HEK293 (cell line): ENCODE results near the gene JAML.

ENCODE experiments used
- CTCF ChIA-PET: fragments of 350-600 bp; formaldehyde crosslinking; extraction: SDS; loops from one replicate; lab custom pipeline; 2021; ENCODE audit warnings: antibody characterized with exemption; lab: Yijun Ruan, JAX
- POLR2A ChIA-PET: fragments of 300-600 bp; formaldehyde crosslinking; extraction: SDS; loops from one replicate; lab custom pipeline; 2020; ENCODE audit warnings: antibody characterized with exemption, inconsistent platforms; lab: Yijun Ruan, JAX
- H3K27ac ChIP-seq: fragments of 200-500 bp; sonication (Bioruptor generic); 2 replicates; pipeline ENCODE4 v1.5.1; 2014; ENCODE audit warnings: low read depth, low read length, control low read depth, inconsistent platforms; ENCODE audit errors: extremely low read depth
- H3K36me3 ChIP-seq, 2 experiments: fragments of 200-500 bp in 1 of 2; sonication (Bioruptor generic) in 1 of 2; 1 replicate in 1 of 2; 2 replicates in 1 of 2; pipeline ENCODE4 v1.5.1; 2014 to 2017; ENCODE audit warnings: inconsistent platforms in 2 of 2, low read length in 2 of 2; ENCODE audit not compliant: control insufficient read depth in 2 of 2, insufficient read depth in 1 of 2
- H3K4me1 ChIP-seq: fragments of 200-500 bp; sonication (Bioruptor generic); 2 replicates; pipeline ENCODE4 v1.5.1; 2014; ENCODE audit warnings: mild to moderate bottlenecking, low read length, inconsistent platforms; ENCODE audit not compliant: control insufficient read depth, insufficient read depth
- H3K4me3 ChIP-seq: 2 replicates; pipeline ENCODE4 v1.5.1; 2011; ENCODE audit warnings: low read depth, mild to moderate bottlenecking, control low read depth, low read length, moderate library complexity
- H3K9me3 ChIP-seq: fragments of 200-500 bp; sonication (Bioruptor generic); 2 replicates; pipeline ENCODE4 v1.5.1; 2014; ENCODE audit warnings: low read depth, low read length, inconsistent platforms; ENCODE audit not compliant: control insufficient read depth, insufficient read depth
- GFI1B ChIP-seq: fragments of 450-650 bp; formaldehyde crosslinking; IDR thresholded peaks from 2 replicates; pipeline ENCODE4 v1.5.1; 2016; ENCODE audit warnings: missing biosample characterization, missing genetic modification characterization
- GLIS1 ChIP-seq: fragments of 450-650 bp; formaldehyde crosslinking; IDR thresholded peaks from 2 replicates; pipeline ENCODE4 v1.5.1; 2016; ENCODE audit warnings: missing biosample characterization, missing genetic modification characterization
- HOXD13 ChIP-seq: sonication (generic); formaldehyde crosslinking; IDR thresholded peaks from 2 replicates; pipeline ENCODE4 v1.8.0; 2022; ENCODE audit warnings: missing genetic modification reagents, borderline replicate concordance
- KLF7 ChIP-seq: fragments of 450-650 bp; formaldehyde crosslinking; IDR thresholded peaks from 2 replicates; pipeline ENCODE4 v1.5.1; 2016; ENCODE audit warnings: missing biosample characterization, missing genetic modification characterization, borderline replicate concordance
- PRDM10 ChIP-seq: fragments of 450-650 bp; formaldehyde crosslinking; IDR thresholded peaks from 2 replicates; pipeline ENCODE4 v1.5.1; 2016; ENCODE audit warnings: missing biosample characterization, missing genetic modification characterization
- PRDM4 ChIP-seq: fragments of 450-650 bp; formaldehyde crosslinking; IDR thresholded peaks from 2 replicates; pipeline ENCODE4 v1.5.1; 2017; ENCODE audit warnings: missing biosample characterization, missing genetic modification characterization
- REPIN1 ChIP-seq: fragments of 450-650 bp; formaldehyde crosslinking; IDR thresholded peaks from 2 replicates; pipeline ENCODE4 v1.5.1; 2017; ENCODE audit warnings: missing biosample characterization, missing genetic modification characterization, low read depth
- ZBTB17 ChIP-seq: fragments of 450-650 bp; formaldehyde crosslinking; IDR thresholded peaks from 2 replicates; pipeline ENCODE4 v1.5.1; 2016; ENCODE audit warnings: missing biosample characterization, missing genetic modification characterization
- ZNF266 ChIP-seq: fragments of 450-650 bp; formaldehyde crosslinking; IDR thresholded peaks from 2 replicates; pipeline ENCODE4 v1.5.1; 2016; ENCODE audit warnings: missing biosample characterization, missing genetic modification characterization, low read depth
- ZNF311 ChIP-seq: fragments of 450-650 bp; formaldehyde crosslinking; IDR thresholded peaks from 2 replicates; pipeline ENCODE4 v1.5.1; 2017; ENCODE audit warnings: missing biosample characterization, missing genetic modification characterization, borderline replicate concordance
- ZNF324 ChIP-seq: fragments of 450-650 bp; formaldehyde crosslinking; IDR thresholded peaks from 2 replicates; pipeline ENCODE4 v1.5.1; 2016; ENCODE audit warnings: missing biosample characterization, missing genetic modification characterization
- ZNF335 ChIP-seq: fragments of 450-650 bp; formaldehyde crosslinking; conservative IDR thresholded peaks from 2 replicates; pipeline ENCODE4 v1.5.1; 2016; ENCODE audit warnings: missing biosample characterization, missing genetic modification characterization
- ZNF449 ChIP-seq: fragments of 450-650 bp; formaldehyde crosslinking; IDR thresholded peaks from 2 replicates; pipeline ENCODE4 v1.5.1; 2017; ENCODE audit warnings: missing biosample characterization, mild to moderate bottlenecking, missing genetic modification characterization, moderate library complexity
- ZNF558 ChIP-seq: fragments of 450-650 bp; formaldehyde crosslinking; IDR thresholded peaks from 2 replicates; pipeline ENCODE4 v1.5.1; 2016; ENCODE audit warnings: missing biosample characterization, missing genetic modification characterization
- ZNF585B ChIP-seq: fragments of 450-650 bp; formaldehyde crosslinking; IDR thresholded peaks from 2 replicates; pipeline ENCODE4 v1.5.1; 2016; ENCODE audit warnings: missing biosample characterization, missing genetic modification characterization
- ZNF664 ChIP-seq: fragments of 450-650 bp; formaldehyde crosslinking; IDR thresholded peaks from 2 replicates; pipeline ENCODE4 v1.5.1; 2016; ENCODE audit warnings: missing biosample characterization, missing genetic modification characterization
- TF ChIP-seq, protein P1 (sequence below): fragments of 450-650 bp; formaldehyde crosslinking; IDR thresholded peaks from 2 replicates; pipeline ENCODE4 v1.5.1; 2016; ENCODE audit warnings: missing biosample characterization, missing genetic modification characterization, borderline replicate concordance
- TF ChIP-seq, protein P2 (sequence below): fragments of 450-650 bp; formaldehyde crosslinking; IDR thresholded peaks from 2 replicates; pipeline ENCODE4 v1.5.1; 2016; ENCODE audit warnings: missing biosample characterization, missing genetic modification characterization, borderline replicate concordance

The JAML gene

GRCh38 chr11:118147502-118147901 is 77.3 kb downstream of the JAML start (continued):
- TF ChIP-seq PRDM10 (peak; percentile 70), ZNF266 (tag by site-specific recombination) (no peak), ZBTB17 (tag by site-specific recombination) (0 out of 2 replicates have a peak, but pooled peaks have one; percentile 13), ZNF558 (tag by site-specific recombination) (no peak)
- TF ChIP-seq, protein P1, sequence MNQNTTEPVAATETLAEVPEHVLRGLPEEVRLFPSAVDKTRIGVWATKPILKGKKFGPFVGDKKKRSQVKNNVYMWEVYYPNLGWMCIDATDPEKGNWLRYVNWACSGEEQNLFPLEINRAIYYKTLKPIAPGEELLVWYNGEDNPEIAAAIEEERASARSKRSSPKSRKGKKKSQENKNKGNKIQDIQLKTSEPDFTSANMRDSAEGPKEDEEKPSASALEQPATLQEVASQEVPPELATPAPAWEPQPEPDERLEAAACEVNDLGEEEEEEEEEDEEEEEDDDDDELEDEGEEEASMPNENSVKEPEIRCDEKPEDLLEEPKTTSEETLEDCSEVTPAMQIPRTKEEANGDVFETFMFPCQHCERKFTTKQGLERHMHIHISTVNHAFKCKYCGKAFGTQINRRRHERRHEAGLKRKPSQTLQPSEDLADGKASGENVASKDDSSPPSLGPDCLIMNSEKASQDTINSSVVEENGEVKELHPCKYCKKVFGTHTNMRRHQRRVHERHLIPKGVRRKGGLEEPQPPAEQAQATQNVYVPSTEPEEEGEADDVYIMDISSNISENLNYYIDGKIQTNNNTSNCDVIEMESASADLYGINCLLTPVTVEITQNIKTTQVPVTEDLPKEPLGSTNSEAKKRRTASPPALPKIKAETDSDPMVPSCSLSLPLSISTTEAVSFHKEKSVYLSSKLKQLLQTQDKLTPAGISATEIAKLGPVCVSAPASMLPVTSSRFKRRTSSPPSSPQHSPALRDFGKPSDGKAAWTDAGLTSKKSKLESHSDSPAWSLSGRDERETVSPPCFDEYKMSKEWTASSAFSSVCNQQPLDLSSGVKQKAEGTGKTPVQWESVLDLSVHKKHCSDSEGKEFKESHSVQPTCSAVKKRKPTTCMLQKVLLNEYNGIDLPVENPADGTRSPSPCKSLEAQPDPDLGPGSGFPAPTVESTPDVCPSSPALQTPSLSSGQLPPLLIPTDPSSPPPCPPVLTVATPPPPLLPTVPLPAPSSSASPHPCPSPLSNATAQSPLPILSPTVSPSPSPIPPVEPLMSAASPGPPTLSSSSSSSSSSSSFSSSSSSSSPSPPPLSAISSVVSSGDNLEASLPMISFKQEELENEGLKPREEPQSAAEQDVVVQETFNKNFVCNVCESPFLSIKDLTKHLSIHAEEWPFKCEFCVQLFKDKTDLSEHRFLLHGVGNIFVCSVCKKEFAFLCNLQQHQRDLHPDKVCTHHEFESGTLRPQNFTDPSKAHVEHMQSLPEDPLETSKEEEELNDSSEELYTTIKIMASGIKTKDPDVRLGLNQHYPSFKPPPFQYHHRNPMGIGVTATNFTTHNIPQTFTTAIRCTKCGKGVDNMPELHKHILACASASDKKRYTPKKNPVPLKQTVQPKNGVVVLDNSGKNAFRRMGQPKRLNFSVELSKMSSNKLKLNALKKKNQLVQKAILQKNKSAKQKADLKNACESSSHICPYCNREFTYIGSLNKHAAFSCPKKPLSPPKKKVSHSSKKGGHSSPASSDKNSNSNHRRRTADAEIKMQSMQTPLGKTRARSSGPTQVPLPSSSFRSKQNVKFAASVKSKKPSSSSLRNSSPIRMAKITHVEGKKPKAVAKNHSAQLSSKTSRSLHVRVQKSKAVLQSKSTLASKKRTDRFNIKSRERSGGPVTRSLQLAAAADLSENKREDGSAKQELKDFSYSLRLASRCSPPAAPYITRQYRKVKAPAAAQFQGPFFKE (tag by site-specific recombination), result no peak

GRCh38 chr11:118146554-118146953 is 78.3 kb downstream of the JAML start:
- no peaks in the 10 kb centered on the region for H3K36me3 ChIP-seq
- H3K27ac ChIP-seq, result no peak overlapping the region
- H3K9me3 ChIP-seq, result no peaks in the 10 kb centered on the region
- CTCF ChIA-PET, result interaction anchor here (0.7 to 8.6 kb wide), 8 partner anchors 10 to 489 kb away, joined by 3 to 128 read pairs (median 4); no protein-coding TSS in a partner anchor
- H3K4me1 ChIP-seq, result no peaks in the 10 kb centered on the region
- H3K4me3 ChIP-seq, result no peak overlapping the region
- POLR2A ChIA-PET, result no interaction called here
- TF ChIP-seq PRDM4 (tag by site-specific recombination) (no peak), GFI1B (tag by site-specific recombination) (no peak), ZNF664 (tag by site-specific recombination) (peak; percentile 96), ZNF585B (tag by site-specific recombination) (no peak), KLF7 (tag by site-specific recombination) (no peak), ZNF324 (no peak), ZNF449 (tag by site-specific recombination) (peak; percentile 34; the same call in 1 of the 2 replicates), ZNF311 (tag by site-specific recombination) (no peak), REPIN1 (no peak), GLIS1 (tag by site-specific recombination) (no peak), ZNF335 (tag by site-specific recombination) (no peak), HOXD13 (CRISPR knock-in tag) (no peak)
- TF ChIP-seq, protein P2, sequence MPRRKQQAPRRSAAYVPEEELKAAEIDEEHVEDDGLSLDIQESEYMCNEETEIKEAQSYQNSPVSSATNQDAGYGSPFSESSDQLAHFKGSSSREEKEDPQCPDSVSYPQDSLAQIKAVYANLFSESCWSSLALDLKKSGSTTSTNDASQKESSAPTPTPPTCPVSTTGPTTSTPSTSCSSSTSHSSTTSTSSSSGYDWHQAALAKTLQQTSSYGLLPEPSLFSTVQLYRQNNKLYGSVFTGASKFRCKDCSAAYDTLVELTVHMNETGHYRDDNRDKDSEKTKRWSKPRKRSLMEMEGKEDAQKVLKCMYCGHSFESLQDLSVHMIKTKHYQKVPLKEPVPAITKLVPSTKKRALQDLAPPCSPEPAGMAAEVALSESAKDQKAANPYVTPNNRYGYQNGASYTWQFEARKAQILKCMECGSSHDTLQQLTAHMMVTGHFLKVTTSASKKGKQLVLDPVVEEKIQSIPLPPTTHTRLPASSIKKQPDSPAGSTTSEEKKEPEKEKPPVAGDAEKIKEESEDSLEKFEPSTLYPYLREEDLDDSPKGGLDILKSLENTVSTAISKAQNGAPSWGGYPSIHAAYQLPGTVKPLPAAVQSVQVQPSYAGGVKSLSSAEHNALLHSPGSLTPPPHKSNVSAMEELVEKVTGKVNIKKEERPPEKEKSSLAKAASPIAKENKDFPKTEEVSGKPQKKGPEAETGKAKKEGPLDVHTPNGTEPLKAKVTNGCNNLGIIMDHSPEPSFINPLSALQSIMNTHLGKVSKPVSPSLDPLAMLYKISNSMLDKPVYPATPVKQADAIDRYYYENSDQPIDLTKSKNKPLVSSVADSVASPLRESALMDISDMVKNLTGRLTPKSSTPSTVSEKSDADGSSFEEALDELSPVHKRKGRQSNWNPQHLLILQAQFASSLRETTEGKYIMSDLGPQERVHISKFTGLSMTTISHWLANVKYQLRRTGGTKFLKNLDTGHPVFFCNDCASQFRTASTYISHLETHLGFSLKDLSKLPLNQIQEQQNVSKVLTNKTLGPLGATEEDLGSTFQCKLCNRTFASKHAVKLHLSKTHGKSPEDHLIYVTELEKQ (tag by site-specific recombination), result no peak
